ENCODE measurements around the gene NKAPL.

NKAPL gene

DNA sequence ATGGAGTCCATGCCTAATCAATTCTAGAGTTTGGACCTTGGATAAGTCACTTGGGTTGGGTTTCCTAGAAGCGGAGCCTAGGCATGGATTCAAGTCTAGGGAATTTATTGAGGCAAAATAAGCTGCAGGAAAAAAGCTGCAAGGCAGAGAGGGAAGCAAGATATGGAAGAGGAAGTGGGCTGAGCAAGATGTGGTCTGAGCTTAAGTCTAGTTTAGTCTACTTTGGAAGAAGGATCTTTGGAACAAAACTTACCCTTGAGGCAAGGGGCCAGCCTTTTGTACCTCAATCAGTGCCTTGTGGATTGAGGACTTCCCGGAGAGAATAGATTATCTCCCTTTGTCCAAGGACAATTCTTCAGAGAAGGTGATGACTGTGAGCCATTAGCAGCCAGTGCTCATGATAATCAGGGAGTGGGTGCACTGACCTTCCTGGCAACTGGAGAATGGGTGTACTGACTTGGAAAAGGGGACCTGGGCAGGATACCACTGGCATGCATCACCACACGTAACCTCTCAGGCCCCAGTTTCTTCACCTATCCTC, 23.1 kb upstream of the NKAPL start:
- no peak overlapping the region for H3K4me3 ChIP-seq
- no peaks in the 10 kb centered on the region for H3K9me3 ChIP-seq (ENCODE audit: low read depth, low read length)
- no peak overlapping the region for H3K9ac ChIP-seq (ENCODE audit: insufficient read length)
- no peak for DNase-seq (ENCODE audit: low read depth, low spot score)
- TF ChIP-seq FOXP2 (optimal IDR thresholded peaks at IDR 0.05; ENCODE audit: control extremely low read depth, extremely low read length, insufficient read depth) (no peak), POLR2AphosphoS5 (IDR thresholded peaks at IDR 0.05; ENCODE audit: borderline replicate concordance, low read depth, low read length) (no peak), EZH2 (IDR thresholded peaks at IDR 0.05) (no peak)
- H3K36me3 ChIP-seq (ENCODE audit: insufficient read depth, low read length), result peaks cover 19% of the 10 kb centered on the region; the same call in 1 of the 2 replicates
- no peak overlapping the region for H3K27ac ChIP-seq

DNA sequence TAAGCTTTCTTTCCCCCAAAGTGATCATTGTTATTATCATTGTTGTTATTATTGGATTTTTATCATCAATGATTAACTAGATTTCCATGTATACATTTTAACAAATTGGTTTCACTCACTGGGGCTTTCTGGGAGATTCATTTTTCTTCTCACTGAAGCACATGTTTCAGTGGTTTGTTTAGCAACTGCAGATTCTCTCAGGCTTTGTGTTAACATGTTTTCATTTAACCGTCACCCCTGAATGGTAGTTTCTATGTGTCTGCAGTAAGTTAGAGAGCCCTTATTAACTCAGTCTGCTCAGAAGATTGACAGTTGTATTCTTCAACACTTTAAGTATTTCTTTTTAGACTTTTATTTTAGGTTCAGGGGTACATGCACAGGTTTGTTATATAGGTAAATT, 19.5 kb upstream of the NKAPL start:
- no peak overlapping the region for H3K27ac ChIP-seq
- no peak overlapping the region for H3K9ac ChIP-seq (ENCODE audit: insufficient read length)
- DNase-seq (ENCODE audit: low read depth, low spot score), result no peak
- no peak overlapping the region for H3K4me3 ChIP-seq
- H3K9me3 ChIP-seq (ENCODE audit: low read depth, low read length), result no peaks in the 10 kb centered on the region
- H3K36me3 ChIP-seq (ENCODE audit: insufficient read depth, low read length), result peaks cover 2% of the 10 kb centered on the region; the same call in 1 of the 2 replicates
- no peak for TF ChIP-seq EZH2 (IDR thresholded peaks at IDR 0.05)
- TF ChIP-seq FOXP2 (optimal IDR thresholded peaks at IDR 0.05; ENCODE audit: control extremely low read depth, extremely low read length, insufficient read depth), result no peak
- TF ChIP-seq POLR2AphosphoS5 (IDR thresholded peaks at IDR 0.05; ENCODE audit: borderline replicate concordance, low read depth, low read length), result no peak

DNA sequence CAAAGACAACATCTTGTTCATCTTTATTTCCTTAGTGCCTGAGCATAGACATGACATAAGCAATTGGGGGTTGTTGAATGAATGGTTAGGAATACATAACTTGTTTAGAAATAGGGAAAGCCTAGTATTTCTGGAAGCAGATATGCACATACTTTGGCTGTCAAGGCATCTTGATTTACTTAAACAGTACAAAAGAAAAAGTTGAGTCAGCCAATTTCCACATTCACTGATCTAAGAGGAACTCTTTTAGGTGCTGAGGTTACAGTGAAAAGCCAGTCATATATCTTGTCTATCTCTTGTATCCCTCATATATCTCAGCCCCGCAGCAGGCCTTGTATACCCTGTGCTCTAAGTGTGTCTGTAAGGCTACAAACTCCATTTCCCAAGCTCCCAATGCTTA, 18.6 kb upstream of the NKAPL start:
- Histone ChIP-seq H3K36me3 (ENCODE audit: insufficient read depth, low read length) (peaks cover 10% of the 10 kb centered on the region), H3K9me3 (ENCODE audit: low read depth, low read length) (no peaks in the 10 kb centered on the region), H3K4me3 (no peak overlapping the region), H3K9ac (ENCODE audit: insufficient read length) (no peak overlapping the region), H3K27ac (no peak overlapping the region; the same call in 1 of the 2 replicates)
- TF ChIP-seq POLR2AphosphoS5 (IDR thresholded peaks at IDR 0.05; ENCODE audit: borderline replicate concordance, low read depth, low read length) (no peak), EZH2 (IDR thresholded peaks at IDR 0.05) (no peak), FOXP2 (optimal IDR thresholded peaks at IDR 0.05; ENCODE audit: control extremely low read depth, extremely low read length, insufficient read depth) (no peak)
- no peak for DNase-seq (ENCODE audit: low read depth, low spot score)

DNA sequence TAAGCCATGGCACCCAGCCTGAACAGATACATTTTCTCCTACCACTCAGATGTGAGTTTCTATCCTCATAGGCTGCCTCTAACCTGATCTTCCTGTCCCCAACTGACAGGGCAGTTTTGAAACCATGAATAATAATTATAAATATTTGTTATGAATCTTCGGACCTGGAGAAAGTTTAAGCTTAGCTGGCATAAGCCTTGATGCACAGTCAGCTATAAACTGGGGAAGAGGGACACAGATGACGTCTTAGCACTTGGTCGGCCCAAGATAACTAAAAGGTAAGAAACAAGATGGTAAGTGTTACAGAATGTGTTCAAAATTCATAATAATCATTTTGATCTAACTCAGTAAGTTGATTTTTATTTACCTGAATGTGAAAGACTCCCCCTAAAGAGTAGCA, 15.2 kb upstream of the NKAPL start:
- Histone ChIP-seq H3K9ac (ENCODE audit: insufficient read length) (no peak overlapping the region), H3K36me3 (ENCODE audit: insufficient read depth, low read length) (peaks cover 30% of the 10 kb centered on the region), H3K4me3 (no peak overlapping the region), H3K27ac (no peak overlapping the region), H3K9me3 (ENCODE audit: low read depth, low read length) (no peaks in the 10 kb centered on the region)
- no peak for TF ChIP-seq EZH2 (IDR thresholded peaks at IDR 0.05)
- no peak for DNase-seq (ENCODE audit: low read depth, low spot score)

DNA sequence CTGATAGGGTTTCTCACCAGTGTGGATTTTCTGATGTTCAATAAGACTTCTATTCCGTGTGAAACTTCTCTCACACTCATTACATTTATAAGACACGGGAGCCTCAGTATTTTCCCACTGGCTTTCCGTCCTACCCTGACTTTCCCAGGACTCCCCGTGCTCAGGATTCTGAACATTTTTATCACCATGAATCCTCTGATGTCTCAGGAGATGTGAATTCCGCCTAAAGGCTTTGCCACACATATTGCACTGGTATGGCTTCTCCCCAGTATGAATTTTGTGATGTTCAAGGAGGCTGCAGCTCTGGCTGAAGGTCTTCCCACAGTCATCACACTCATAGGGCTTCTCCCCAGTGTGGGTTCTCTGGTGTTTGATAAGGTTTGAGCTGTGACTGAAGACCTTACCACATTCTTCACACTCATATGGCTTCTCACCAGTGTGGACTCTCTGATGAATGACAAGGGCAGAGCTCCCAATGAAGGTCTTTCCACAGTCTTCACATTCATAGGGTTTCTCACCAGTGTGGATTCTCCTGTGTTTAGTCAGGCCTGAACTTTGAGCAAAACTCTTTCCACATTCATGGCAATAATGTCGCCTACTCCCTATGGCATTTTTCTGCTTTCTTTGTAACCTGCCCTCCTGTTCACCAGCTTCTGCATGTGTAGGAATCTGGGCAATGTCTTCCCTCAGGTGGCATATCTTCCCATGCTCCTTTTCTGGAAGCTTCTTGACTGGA, 13.7 kb upstream of the NKAPL start:
- no peak overlapping the region for H3K27ac ChIP-seq
- no peak overlapping the region for H3K4me3 ChIP-seq
- no peak for TF ChIP-seq POLR2AphosphoS5 (IDR thresholded peaks at IDR 0.05; ENCODE audit: borderline replicate concordance, low read depth, low read length)
- TF ChIP-seq FOXP2 (optimal IDR thresholded peaks at IDR 0.05; ENCODE audit: control extremely low read depth, extremely low read length, insufficient read depth), result no peak
- TF ChIP-seq EZH2 (IDR thresholded peaks at IDR 0.05), result no peak
- H3K36me3 ChIP-seq (ENCODE audit: insufficient read depth, low read length), result peaks cover 34% of the 10 kb centered on the region
- DNase-seq (ENCODE audit: low read depth, low spot score), result no peak
- no peaks in the 10 kb centered on the region for H3K9me3 ChIP-seq (ENCODE audit: low read depth, low read length)
- H3K9ac ChIP-seq (ENCODE audit: insufficient read length), result no peak overlapping the region

DNA sequence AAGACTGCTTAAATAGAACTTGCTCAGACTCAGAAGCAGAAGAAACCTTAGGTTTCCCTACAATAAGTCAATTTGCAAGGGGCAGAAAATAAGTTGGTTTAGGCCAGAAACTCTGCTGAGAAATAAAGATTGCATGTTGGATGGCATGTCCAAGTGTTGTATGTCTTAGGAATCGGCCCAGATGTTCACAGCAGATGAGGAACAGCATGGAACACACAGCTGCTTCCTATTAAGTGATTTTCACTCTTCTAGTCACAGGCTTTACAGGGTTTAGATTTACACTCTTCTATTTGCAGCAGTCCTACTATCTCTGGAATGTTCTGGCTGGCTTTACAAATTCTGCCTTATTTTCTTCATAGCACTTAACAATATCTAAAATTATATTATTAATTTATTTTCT, 10.2 kb upstream of the NKAPL start:
- no peaks in the 10 kb centered on the region for H3K9me3 ChIP-seq (ENCODE audit: low read depth, low read length)
- no peak overlapping the region for H3K4me3 ChIP-seq
- H3K27ac ChIP-seq, result no peak overlapping the region
- H3K9ac ChIP-seq (ENCODE audit: insufficient read length), result no peak overlapping the region
- TF ChIP-seq POLR2AphosphoS5 (IDR thresholded peaks at IDR 0.05; ENCODE audit: borderline replicate concordance, low read depth, low read length), result no peak
- no peak for TF ChIP-seq FOXP2 (optimal IDR thresholded peaks at IDR 0.05; ENCODE audit: control extremely low read depth, extremely low read length, insufficient read depth)
- no peak for TF ChIP-seq EZH2 (IDR thresholded peaks at IDR 0.05)
- H3K36me3 ChIP-seq (ENCODE audit: insufficient read depth, low read length), result peaks cover 34% of the 10 kb centered on the region
- no peak for DNase-seq (ENCODE audit: low read depth, low spot score)

DNA sequence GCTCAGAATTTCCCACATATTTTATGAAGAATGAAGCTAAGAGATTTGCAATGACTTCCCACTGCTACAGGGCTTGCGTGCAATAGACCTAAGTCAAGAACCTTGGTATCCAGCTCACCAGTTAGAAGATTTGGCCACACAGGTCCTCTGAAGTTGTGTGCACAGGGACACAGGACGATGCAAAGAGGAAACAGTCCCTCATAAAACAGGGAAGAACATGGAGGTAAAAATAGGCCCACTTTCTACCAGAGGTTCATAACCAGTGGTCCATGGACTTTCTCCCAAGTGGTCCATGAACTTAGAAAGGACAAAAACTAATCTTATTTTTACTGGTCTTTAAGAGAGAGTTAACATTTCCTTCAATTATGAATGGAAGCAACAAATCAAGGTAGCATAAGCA, 8.3 kb upstream of the NKAPL start:
- no peak for DNase-seq (ENCODE audit: low read depth, low spot score)
- Histone ChIP-seq H3K36me3 (ENCODE audit: insufficient read depth, low read length) (peaks cover 21% of the 10 kb centered on the region), H3K9ac (ENCODE audit: insufficient read length) (peak overlapping the region; percentile 86), H3K4me3 (peak overlapping the region; percentile 100), H3K9me3 (ENCODE audit: low read depth, low read length) (no peaks in the 10 kb centered on the region), H3K27ac (no peak overlapping the region)
- no peak for TF ChIP-seq POLR2AphosphoS5 (IDR thresholded peaks at IDR 0.05; ENCODE audit: borderline replicate concordance, low read depth, low read length)
- TF ChIP-seq EZH2 (IDR thresholded peaks at IDR 0.05), result no peak
- no peak for TF ChIP-seq FOXP2 (optimal IDR thresholded peaks at IDR 0.05; ENCODE audit: control extremely low read depth, extremely low read length, insufficient read depth)

DNA sequence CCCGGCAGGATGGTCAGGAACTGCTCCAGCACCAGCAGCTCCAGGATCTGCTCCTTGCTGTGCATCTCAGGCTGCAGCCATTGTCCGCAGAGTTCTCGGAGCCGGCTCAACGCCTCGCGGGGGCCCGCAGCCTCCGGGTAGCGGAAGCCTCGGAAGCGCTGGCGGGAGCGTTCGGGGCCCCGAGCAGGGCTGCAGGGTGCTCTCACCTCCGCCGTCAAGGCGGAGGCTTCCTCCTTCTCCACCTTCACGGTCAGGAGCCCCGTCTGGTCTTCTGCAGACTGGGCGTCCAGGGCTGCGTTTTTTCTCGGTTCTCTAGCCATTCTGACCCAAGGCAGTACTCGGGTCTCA, 7.5 kb upstream of the NKAPL start:
- no peak for DNase-seq (ENCODE audit: low read depth, low spot score)
- peaks cover 16% of the 10 kb centered on the region; the same call in 1 of the 2 replicates for H3K36me3 ChIP-seq (ENCODE audit: insufficient read depth, low read length)
- no peak overlapping the region for H3K27ac ChIP-seq
- H3K4me3 ChIP-seq, result peak overlapping the region; percentile 100
- TF ChIP-seq EZH2 (IDR thresholded peaks at IDR 0.05), result no peak
- TF ChIP-seq POLR2AphosphoS5 (IDR thresholded peaks at IDR 0.05; ENCODE audit: borderline replicate concordance, low read depth, low read length), result no peak
- no peak for TF ChIP-seq FOXP2 (optimal IDR thresholded peaks at IDR 0.05; ENCODE audit: control extremely low read depth, extremely low read length, insufficient read depth)
- peak overlapping the region; percentile 86 for H3K9ac ChIP-seq (ENCODE audit: insufficient read length)
- no peaks in the 10 kb centered on the region for H3K9me3 ChIP-seq (ENCODE audit: low read depth, low read length)

Data from SK-N-MC (cell line).